Measurements from ENCODE around the gene WDR37. TPM values are rescaled to one million over a fixed set of nuclear protein-coding genes. Genes with fewer than 3 reads are reported as not detected.

Gene WDR37
- total RNA-seq, 2 donors from 2014 or later: 18.6 to 18.7 TPM

- Histone ChIP-seq H3K9ac (ENCODE audit: low read depth in 2 of 2, low read length in 2 of 2) (no peak overlapping the region), H3K27me3 (no peaks in the 10 kb centered on the region), H3K4me1 (no peaks in the 10 kb centered on the region), H3K36me3 (no peaks in the 10 kb centered on the region), H3K4me3 (no peak overlapping the region), H3K27ac (no peak overlapping the region), H3K9me3 (no peaks in the 10 kb centered on the region)
- TF ChIP-seq CTCF (IDR thresholded peaks at IDR 0.05): no peak
- peak; percentile 12 for DNase-seq
- intact Hi-C loops (cut with DNase I): no loop called here
These were observed 96.4 kb downstream of the WDR37 start for GRCh38 chr10:1152386-1153250.

- intact Hi-C loops (cut with DNase I): no loop called here
- H3K36me3 ChIP-seq: no peaks in the 10 kb centered on the region
- TF ChIP-seq CTCF (IDR thresholded peaks at IDR 0.05): no peak
- H3K27me3 ChIP-seq: no peaks in the 10 kb centered on the region
- H3K9ac ChIP-seq (ENCODE audit: low read depth in 2 of 2, low read length in 2 of 2): no peak overlapping the region
- DNase-seq: no peak
- no peak overlapping the region for H3K4me3 ChIP-seq
- no peaks in the 10 kb centered on the region for H3K4me1 ChIP-seq
- H3K9me3 ChIP-seq: no peaks in the 10 kb centered on the region
- no peak overlapping the region for H3K27ac ChIP-seq
These were observed 97.1 kb downstream of the WDR37 start for GRCh38 chr10:1153251-1153763.

GRCh38 chr10:1153805-1154351, 97.7 kb downstream of the WDR37 start:
- Histone ChIP-seq H3K36me3 (no peaks in the 10 kb centered on the region), H3K9ac (ENCODE audit: low read depth in 2 of 2, low read length in 2 of 2) (no peak overlapping the region), H3K27me3 (no peaks in the 10 kb centered on the region), H3K27ac (no peak overlapping the region), H3K4me1 (no peaks in the 10 kb centered on the region), H3K9me3 (no peaks in the 10 kb centered on the region), H3K4me3 (no peak overlapping the region)
- TF ChIP-seq CTCF (IDR thresholded peaks at IDR 0.05): no peak
- intact Hi-C loops (cut with DNase I): no loop called here
- peak; percentile 2 for DNase-seq

- H3K27ac ChIP-seq: no peak overlapping the region
- peak; percentile 10 for DNase-seq
- no peaks in the 10 kb centered on the region for H3K27me3 ChIP-seq
- no peak overlapping the region for H3K4me3 ChIP-seq
- no peak overlapping the region for H3K9ac ChIP-seq (ENCODE audit: low read depth in 2 of 2, low read length in 2 of 2)
- intact Hi-C loops (cut with DNase I): no loop called here
- H3K9me3 ChIP-seq: no peaks in the 10 kb centered on the region
- no peaks in the 10 kb centered on the region for H3K4me1 ChIP-seq
- no peak for TF ChIP-seq CTCF (IDR thresholded peaks at IDR 0.05)
- H3K36me3 ChIP-seq: no peaks in the 10 kb centered on the region
These were observed 98.5 kb downstream of the WDR37 start for GRCh38 chr10:1154531-1155295.

- Histone ChIP-seq H3K4me1 (no peaks in the 10 kb centered on the region), H3K9ac (ENCODE audit: low read depth in 2 of 2, low read length in 2 of 2) (no peak overlapping the region), H3K9me3 (no peaks in the 10 kb centered on the region), H3K27me3 (no peaks in the 10 kb centered on the region), H3K27ac (no peak overlapping the region), H3K36me3 (no peaks in the 10 kb centered on the region), H3K4me3 (no peak overlapping the region)
- peak; percentile 11 for DNase-seq
- no peak for TF ChIP-seq CTCF (IDR thresholded peaks at IDR 0.05)
- intact Hi-C loops (cut with DNase I): no loop called here
These were observed 99.8 kb downstream of the WDR37 start for GRCh38 chr10:1155791-1156615.
